Measurements from ENCODE around the gene HLF. TPM values are rescaled to one million over a fixed set of nuclear protein-coding genes. Genes with fewer than 3 reads are reported as not detected.

The HLF gene
- total RNA-seq, 3 donors from 2014 or later: 11.8 to 21.4 (median 13.4) TPM

DNA sequence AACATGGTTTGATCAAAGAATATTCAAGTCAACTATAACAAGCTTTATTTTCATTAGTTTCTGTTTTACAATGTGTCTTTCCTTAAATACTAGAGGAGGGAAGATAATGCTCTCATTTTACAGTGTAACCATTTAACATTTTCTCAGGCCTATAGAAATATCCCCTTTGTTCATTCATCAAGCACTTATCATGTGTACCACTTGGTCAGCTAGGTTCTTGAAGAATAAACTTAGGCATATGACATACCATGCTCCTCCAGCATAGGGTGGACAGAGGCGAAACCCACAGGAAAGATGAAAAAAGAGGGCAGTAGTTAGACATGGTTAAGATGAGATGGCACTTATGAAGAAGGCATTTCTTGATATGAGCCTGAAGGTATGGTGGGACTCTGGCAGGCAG, 34.0 kb upstream of the HLF start:
- Histone ChIP-seq H3K4me1 (no peaks in the 10 kb centered on the region), H3K27me3 (no peaks in the 10 kb centered on the region), H3K9me3 (no peaks in the 10 kb centered on the region), H3K27ac (no peak overlapping the region), H3K36me3 (no peaks in the 10 kb centered on the region), H3K4me3 (no peak overlapping the region)
- no peak for DNase-seq (ENCODE audit: low spot score in 2 of 2)
- intact Hi-C loops (cut with DNase I; ENCODE audit: low total_unique reads): no loop called here
- TF ChIP-seq, protein P1, sequence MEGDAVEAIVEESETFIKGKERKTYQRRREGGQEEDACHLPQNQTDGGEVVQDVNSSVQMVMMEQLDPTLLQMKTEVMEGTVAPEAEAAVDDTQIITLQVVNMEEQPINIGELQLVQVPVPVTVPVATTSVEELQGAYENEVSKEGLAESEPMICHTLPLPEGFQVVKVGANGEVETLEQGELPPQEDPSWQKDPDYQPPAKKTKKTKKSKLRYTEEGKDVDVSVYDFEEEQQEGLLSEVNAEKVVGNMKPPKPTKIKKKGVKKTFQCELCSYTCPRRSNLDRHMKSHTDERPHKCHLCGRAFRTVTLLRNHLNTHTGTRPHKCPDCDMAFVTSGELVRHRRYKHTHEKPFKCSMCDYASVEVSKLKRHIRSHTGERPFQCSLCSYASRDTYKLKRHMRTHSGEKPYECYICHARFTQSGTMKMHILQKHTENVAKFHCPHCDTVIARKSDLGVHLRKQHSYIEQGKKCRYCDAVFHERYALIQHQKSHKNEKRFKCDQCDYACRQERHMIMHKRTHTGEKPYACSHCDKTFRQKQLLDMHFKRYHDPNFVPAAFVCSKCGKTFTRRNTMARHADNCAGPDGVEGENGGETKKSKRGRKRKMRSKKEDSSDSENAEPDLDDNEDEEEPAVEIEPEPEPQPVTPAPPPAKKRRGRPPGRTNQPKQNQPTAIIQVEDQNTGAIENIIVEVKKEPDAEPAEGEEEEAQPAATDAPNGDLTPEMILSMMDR (IDR thresholded peaks at IDR 0.05): no peak
- no peak for TF ChIP-seq POLR2AphosphoS5 (IDR thresholded peaks at IDR 0.05)
- no peak for TF ChIP-seq POLR2A (IDR thresholded peaks at IDR 0.05)

DNA sequence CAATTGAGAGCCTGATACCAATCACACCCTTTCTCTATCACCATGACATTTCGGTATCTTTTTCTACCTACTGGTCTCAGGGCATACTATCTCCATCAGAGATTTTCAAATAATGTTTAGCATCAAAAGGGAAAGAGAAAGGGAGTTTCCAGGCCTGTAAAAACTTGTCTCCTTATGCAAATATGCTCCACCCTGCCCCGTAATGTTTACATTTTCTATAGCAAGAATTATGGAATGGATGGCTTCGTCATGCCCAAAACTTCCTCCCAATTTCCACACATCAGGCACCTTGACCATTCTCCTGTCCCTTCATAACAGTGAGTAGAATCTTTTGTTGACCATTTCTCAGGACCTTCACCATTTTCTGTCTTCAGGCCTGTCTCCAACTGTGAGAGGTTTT, 30.9 kb upstream of the HLF start:
- Histone ChIP-seq H3K27ac (no peak overlapping the region), H3K9me3 (no peaks in the 10 kb centered on the region), H3K4me1 (no peaks in the 10 kb centered on the region), H3K4me3 (no peak overlapping the region), H3K36me3 (no peaks in the 10 kb centered on the region), H3K27me3 (no peaks in the 10 kb centered on the region)
- no peak for DNase-seq (ENCODE audit: low spot score in 2 of 2)
- intact Hi-C loops (cut with DNase I; ENCODE audit: low total_unique reads): no loop called here
- TF ChIP-seq, protein P1 (IDR thresholded peaks at IDR 0.05): no peak
- TF ChIP-seq POLR2AphosphoS5 (IDR thresholded peaks at IDR 0.05): no peak
- TF ChIP-seq POLR2A (IDR thresholded peaks at IDR 0.05): no peak

DNA sequence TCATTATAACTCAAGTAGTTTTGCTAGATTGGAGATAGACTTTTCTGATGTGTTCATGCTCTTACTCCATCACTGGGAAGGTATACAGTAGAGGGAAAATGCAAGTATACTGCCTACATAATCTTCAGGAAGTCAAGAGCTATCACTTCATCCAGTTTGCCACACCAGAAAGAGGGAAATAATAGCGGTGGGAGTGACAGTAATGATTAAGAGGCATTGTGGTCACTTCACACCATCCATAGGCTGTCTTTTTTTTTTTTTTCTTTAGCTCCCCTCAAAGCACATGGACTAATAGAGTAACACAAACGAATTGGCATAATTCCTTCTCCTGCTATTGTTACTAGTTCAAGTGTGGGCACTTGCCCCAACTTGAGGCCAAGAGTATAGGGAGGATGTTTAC, 28.4 kb upstream of the HLF start:
- H3K4me3 ChIP-seq: no peak overlapping the region
- DNase-seq (ENCODE audit: low spot score in 2 of 2): no peak
- intact Hi-C loops (cut with DNase I; ENCODE audit: low total_unique reads): no loop called here
- no peak overlapping the region for H3K27ac ChIP-seq
- no peaks in the 10 kb centered on the region for H3K36me3 ChIP-seq
- TF ChIP-seq, protein P1 (IDR thresholded peaks at IDR 0.05): no peak
- no peak for TF ChIP-seq POLR2A (IDR thresholded peaks at IDR 0.05)
- no peak for TF ChIP-seq POLR2AphosphoS5 (IDR thresholded peaks at IDR 0.05)
- no peaks in the 10 kb centered on the region for H3K27me3 ChIP-seq
- H3K4me1 ChIP-seq: no peaks in the 10 kb centered on the region
- no peaks in the 10 kb centered on the region for H3K9me3 ChIP-seq

DNA sequence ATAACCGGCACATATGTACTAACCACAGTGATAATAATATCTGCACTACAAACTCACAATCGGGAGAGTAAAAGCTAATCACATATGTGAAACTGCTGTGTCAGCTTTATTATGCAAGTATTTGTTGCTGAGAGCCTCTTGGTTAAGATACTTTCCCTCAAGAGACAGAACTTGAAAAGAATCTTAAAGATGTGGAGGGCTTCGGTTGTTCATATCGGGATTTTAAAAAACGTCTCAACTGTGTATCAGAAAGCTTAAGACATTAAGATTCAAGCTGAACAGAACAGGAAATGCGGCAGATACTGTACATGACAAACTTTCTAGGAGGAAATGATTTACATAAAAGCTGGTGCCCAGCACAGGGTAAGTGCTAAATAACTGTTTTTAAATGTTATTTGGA, 27.5 kb upstream of the HLF start:
- Histone ChIP-seq H3K4me3 (no peak overlapping the region), H3K4me1 (no peaks in the 10 kb centered on the region), H3K27me3 (no peaks in the 10 kb centered on the region), H3K27ac (peak overlapping the region in 1 of 2 donors; percentile 85), H3K36me3 (no peaks in the 10 kb centered on the region), H3K9me3 (no peaks in the 10 kb centered on the region)
- no peak for DNase-seq (ENCODE audit: low spot score in 2 of 2)
- TF ChIP-seq, protein P1 (IDR thresholded peaks at IDR 0.05): no peak
- TF ChIP-seq POLR2AphosphoS5 (IDR thresholded peaks at IDR 0.05) (no peak), POLR2A (IDR thresholded peaks at IDR 0.05) (no peak)
- intact Hi-C loops (cut with DNase I; ENCODE audit: low total_unique reads): no loop called here

DNA sequence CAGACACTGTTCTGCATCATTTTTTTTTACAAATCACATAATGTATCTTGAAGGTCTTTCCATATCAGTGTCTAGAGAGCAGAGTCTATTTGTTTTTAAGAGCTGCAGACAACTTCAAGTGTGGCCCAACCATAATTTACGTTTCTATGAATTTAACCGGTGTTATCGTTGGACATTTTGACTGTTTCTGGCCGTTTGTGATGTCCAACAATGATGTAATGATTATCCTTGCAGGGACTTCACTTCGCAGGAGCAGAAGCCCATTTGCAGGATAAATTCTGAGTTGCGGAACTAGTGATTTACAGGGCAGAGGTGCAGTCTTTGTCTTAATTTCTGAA, 26.9 kb upstream of the HLF start:
- H3K36me3 ChIP-seq: no peaks in the 10 kb centered on the region
- TF ChIP-seq, protein P1 (IDR thresholded peaks at IDR 0.05): no peak
- TF ChIP-seq POLR2A (IDR thresholded peaks at IDR 0.05): no peak
- no peak for TF ChIP-seq POLR2AphosphoS5 (IDR thresholded peaks at IDR 0.05)
- H3K27me3 ChIP-seq: no peaks in the 10 kb centered on the region
- H3K4me3 ChIP-seq: peak overlapping the region; percentile 42 to 69 (median 60)
- no peaks in the 10 kb centered on the region for H3K4me1 ChIP-seq
- no peaks in the 10 kb centered on the region for H3K9me3 ChIP-seq
- peak overlapping the region; percentile 85 for H3K27ac ChIP-seq
- DNase-seq (ENCODE audit: low spot score in 2 of 2): no peak
- intact Hi-C loops (cut with DNase I; ENCODE audit: low total_unique reads): no loop called here
